Measurements from ENCODE around the gene CFAP100.

GRCh38 chr3:126349611-126350501 lies 44.9 kb upstream of the CFAP100 start:
- TF ChIP-seq CTCF (IDR thresholded peaks at IDR 0.05; ENCODE audit: low read depth, low read length) (no peak), EZH2phosphoT487 (IDR thresholded peaks at IDR 0.05; ENCODE audit: low read depth) (no peak)
